Caco-2 (cell line): ENCODE results near the gene SLC11A2. TPM values are rescaled to one million over a fixed set of nuclear protein-coding genes. Genes with fewer than 3 reads are reported as not detected.

Experiments used
- BruUV-seq: library from RNA; stranded (reverse); fragments of 400-500 nt; replicated peaks from 2 replicates; lab custom pipeline; 2021; lab: Mats Ljungman, UMichigan
- CTCF ChIA-PET: fragments of 300-600 bp; sonication (Branson Sonifier 250); formaldehyde crosslinking; loops from one replicate; lab custom pipeline; 2022; ENCODE audit warnings: antibody characterized with exemption; lab: Charles Lee
- POLR2A ChIA-PET: fragments of 300-600 bp; sonication (Branson Sonifier 250); formaldehyde crosslinking; loops from one replicate; lab custom pipeline; 2022; ENCODE audit warnings: antibody characterized with exemption; lab: Charles Lee
- DNase-seq, 2 experiments: peaks; one replicate each; pipeline versions ENCODE4 v3.0.0 to v3.0.0-alpha.2; 2020 to 2022
- H3K27me3 ChIP-seq: replicated peaks from 2 replicates; pipeline ENCODE4 v1.6.0; 2011; ENCODE audit warnings: low read length; ENCODE audit not compliant: control insufficient read depth, insufficient read depth
- H3K36me3 ChIP-seq: 2 replicates; pipeline ENCODE4 v1.5.1; 2011; ENCODE audit warnings: low read length; ENCODE audit not compliant: control insufficient read depth, insufficient read depth
- H3K4me1 ChIP-seq: fragments of 250-450 bp; sonication (Bioruptor Pico); 2 replicates; pipeline ENCODE4 v1.5.1; 2020; ENCODE audit warnings: mild to moderate bottlenecking
- H3K4me3 ChIP-seq: 2 replicates; pipeline ENCODE4 v1.5.1; 2011; ENCODE audit warnings: low read depth, mild to moderate bottlenecking, control low read depth, low read length
- H3K9me3 ChIP-seq: fragments of 250-450 bp; sonication (Bioruptor Pico); 2 replicates; pipeline ENCODE4 v1.5.1; 2020; ENCODE audit warnings: mild to moderate bottlenecking, moderate library complexity
- H3K27ac Mint-ChIP-seq: one replicate; pipeline ENCODE4 v1.8.0; 2022; ENCODE audit warnings: mixed read lengths; ENCODE audit not compliant: unreplicated experiment
- H3K27me3 Mint-ChIP-seq: one replicate; pipeline ENCODE4 v1.8.0; 2022; ENCODE audit warnings: mixed read lengths; ENCODE audit not compliant: insufficient read depth, unreplicated experiment
- H3K36me3 Mint-ChIP-seq: one replicate; pipeline ENCODE4 v1.8.0; 2022; ENCODE audit warnings: mild to moderate bottlenecking, mixed read lengths; ENCODE audit not compliant: insufficient read depth, unreplicated experiment
- H3K4me1 Mint-ChIP-seq: one replicate; pipeline ENCODE4 v1.8.0; 2022; ENCODE audit warnings: low read depth, mixed read lengths; ENCODE audit not compliant: unreplicated experiment
- H3K4me3 Mint-ChIP-seq: one replicate; pipeline ENCODE4 v1.8.0; 2022; ENCODE audit warnings: mild to moderate bottlenecking, moderate library complexity, mixed read lengths; ENCODE audit not compliant: unreplicated experiment
- H3K9me3 Mint-ChIP-seq: one replicate; pipeline ENCODE4 v1.8.0; 2022; ENCODE audit warnings: mixed read lengths; ENCODE audit not compliant: unreplicated experiment
- CTCF ChIP-seq, 2 experiments: fragments of 200-600 bp in 1 of 2; IDR thresholded peaks; 1 replicate in 1 of 2; 2 replicates in 1 of 2; pipeline versions ENCODE4 v1.5.1 to v1.8.0; 2011 to 2022; ENCODE audit warnings: antibody characterized with exemption in 1 of 2, control low read depth in 1 of 2, inconsistent platforms in 1 of 2, low read depth in 1 of 2, low read length in 1 of 2, mild to moderate bottlenecking in 1 of 2, moderate library complexity in 1 of 2; ENCODE audit not compliant: insufficient read depth in 1 of 2, severe bottlenecking in 1 of 2, unreplicated experiment in 1 of 2
- intact Hi-C: fragments of 100-400 bp; cut with micrococcal nuclease; formaldehyde crosslinking; loops from one replicate; pipeline ENCODE4 v1.10.0; 2022; ENCODE audit not compliant: unreplicated experiment
- total RNA-seq: library from RNA; stranded (reverse); gene quantifications from 2 replicates; pipeline ENCODE4 v1.2.3, GENCODE V29; 2022

SLC11A2 gene
- total RNA-seq, 1 experiment from 2014 or later = 115 TPM

GRCh38 chr12:51027342-51027835 is 1.2 kb upstream of the SLC11A2 start:
- no peaks in the 10 kb centered on the region for H3K9me3 ChIP-seq
- no peak for TF ChIP-seq CTCF (IDR thresholded peaks at IDR 0.05; ENCODE audit: insufficient read depth in 1 of 2, low read depth in 1 of 2, low read length in 1 of 2, severe bottlenecking in 1 of 2, unreplicated experiment in 1 of 2)
- CTCF ChIA-PET = interaction anchor here (0.5 to 3.8 kb wide), 17 partner anchors 8 to 314 kb away, joined by 3 to 67 read pairs (median 4); partner anchors contain the start of genes ATF1 and POU6F1
- peak overlapping the region; percentile 86 for H3K4me3 ChIP-seq
- H3K27ac Mint-ChIP-seq = peak overlapping the region; percentile 46
- intact Hi-C loops = loop anchor here (2.0 kb wide), 1 partner anchor 211 kb away; the partner anchor contains the start of gene DAZAP2
- no peaks in the 10 kb centered on the region for H3K27me3 Mint-ChIP-seq
- no peaks in the 10 kb centered on the region for H3K36me3 ChIP-seq
- peak overlapping the region; percentile 82 for H3K4me3 Mint-ChIP-seq
- H3K4me1 ChIP-seq = peaks cover 38% of the 10 kb centered on the region
- no peaks in the 10 kb centered on the region for H3K9me3 Mint-ChIP-seq
- POLR2A ChIA-PET = interaction anchor here (0.6 to 1.9 kb wide), 10 partner anchors 21 to 241 kb away, joined by 3 to 13 read pairs (median 4); partner anchors contain the start of genes CSRNP2, DAZAP2 and LETMD1
- BruUV-seq = TSS peak; percentile 53
- H3K27me3 ChIP-seq = no peaks in the 10 kb centered on the region
- peak in 1 of 2 experiments; percentile 21 for DNase-seq
- H3K4me1 Mint-ChIP-seq = peaks cover 36% of the 10 kb centered on the region
- peaks cover 18% of the 10 kb centered on the region for H3K36me3 Mint-ChIP-seq

DNA sequence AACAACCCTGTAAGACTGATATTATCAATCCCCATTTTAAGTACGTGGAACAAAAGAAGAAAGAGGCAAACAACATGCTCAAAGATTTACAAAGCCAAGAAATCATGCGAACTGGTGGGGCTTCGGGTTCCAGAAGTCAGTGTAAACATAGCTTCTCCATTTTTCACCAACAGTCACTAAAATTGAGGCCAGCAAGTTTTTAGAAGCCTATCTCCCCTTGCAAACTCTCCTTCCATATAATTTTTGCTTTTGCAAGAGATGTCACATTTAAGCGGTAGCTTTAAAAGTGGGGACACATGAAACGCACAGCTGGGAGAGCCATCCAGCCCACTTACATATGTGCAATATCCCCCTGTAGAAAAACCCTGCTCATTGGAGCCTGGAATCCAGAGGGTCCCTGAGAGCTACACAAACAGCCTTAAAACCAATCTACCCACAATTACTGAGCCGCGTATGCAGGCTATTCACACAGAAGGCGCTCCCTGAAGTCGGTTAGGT is 797 bp downstream of the SLC11A2 start:
- ChIA-PET CTCF (interaction anchor here (1.2 to 3.7 kb wide), 4 partner anchors 20 to 261 kb away, joined by 4 to 31 read pairs (median 24); partner anchors contain the start of genes ATF1 and LETMD1), POLR2A (interaction anchor here (0.6 to 2.1 kb wide), 5 partner anchors 17 to 261 kb away, joined by 3 to 13 read pairs (median 9); partner anchors contain the start of genes ATF1 and CSRNP2)
- peaks cover 18% of the 10 kb centered on the region for H3K36me3 Mint-ChIP-seq
- TF ChIP-seq CTCF (IDR thresholded peaks at IDR 0.05; ENCODE audit: insufficient read depth in 1 of 2, low read depth in 1 of 2, low read length in 1 of 2, severe bottlenecking in 1 of 2, unreplicated experiment in 1 of 2) = no peak
- no peaks in the 10 kb centered on the region for H3K27me3 ChIP-seq
- H3K4me1 Mint-ChIP-seq = peaks cover 37% of the 10 kb centered on the region
- H3K9me3 Mint-ChIP-seq = no peaks in the 10 kb centered on the region
- peak in 1 of 2 experiments; percentile 11 for DNase-seq
- H3K4me3 Mint-ChIP-seq = peak overlapping the region; percentile 82
- H3K4me3 ChIP-seq = peak overlapping the region; percentile 86
- H3K36me3 ChIP-seq = no peaks in the 10 kb centered on the region
- intact Hi-C loops = no loop called here
- H3K4me1 ChIP-seq = peaks cover 38% of the 10 kb centered on the region
- no peaks in the 10 kb centered on the region for H3K9me3 ChIP-seq
- no peaks in the 10 kb centered on the region for H3K27me3 Mint-ChIP-seq
- no TSS peak for BruUV-seq
- H3K27ac Mint-ChIP-seq = peak overlapping the region; percentile 87

GRCh38 chr12:51023625-51024382 is 2.4 kb downstream of the SLC11A2 start:
- no peaks in the 10 kb centered on the region for H3K27me3 Mint-ChIP-seq
- Histone ChIP-seq H3K4me1 (peaks cover 32% of the 10 kb centered on the region), H3K27me3 (no peaks in the 10 kb centered on the region), H3K36me3 (no peaks in the 10 kb centered on the region), H3K9me3 (no peaks in the 10 kb centered on the region), H3K4me3 (no peak overlapping the region)
- peak overlapping the region; percentile 82 for H3K4me3 Mint-ChIP-seq
- H3K27ac Mint-ChIP-seq = peak overlapping the region; percentile 87
- ChIA-PET CTCF (interaction anchor here (0.7 kb wide), 1 partner anchor 259 kb away, joined by 3 read pairs; no protein-coding TSS in a partner anchor), POLR2A (no interaction called here)
- BruUV-seq = no TSS peak
- peaks cover 18% of the 10 kb centered on the region for H3K36me3 Mint-ChIP-seq
- TF ChIP-seq CTCF (IDR thresholded peaks at IDR 0.05; ENCODE audit: insufficient read depth in 1 of 2, low read depth in 1 of 2, low read length in 1 of 2, severe bottlenecking in 1 of 2, unreplicated experiment in 1 of 2) = no peak
- H3K9me3 Mint-ChIP-seq = no peaks in the 10 kb centered on the region
- intact Hi-C loops = no loop called here
- no peak for DNase-seq
- H3K4me1 Mint-ChIP-seq = peaks cover 33% of the 10 kb centered on the region
